H1 (cell line): ENCODE results near the gene RAB3GAP2. TPM values are rescaled to one million over a fixed set of nuclear protein-coding genes. Genes with fewer than 3 reads are reported as not detected.

Experiments
- CTCF ChIA-PET: fragments of 300-600 bp; sonication (Branson Sonifier 250); formaldehyde crosslinking; loops from one replicate; lab custom pipeline; 2021; ENCODE audit not compliant: partially characterized antibody; lab: Charles Lee
- POLR2A ChIA-PET: fragments of 300-600 bp; sonication (Branson Sonifier 250); formaldehyde crosslinking; loops from one replicate; lab custom pipeline; 2021; ENCODE audit warnings: inconsistent platforms; ENCODE audit not compliant: partially characterized antibody; lab: Charles Lee
- DNase-seq, 2 experiments: peaks; one replicate each; pipeline versions ENCODE4 v3.0.0 to v3.0.0-alpha.2; 2010 to 2022; ENCODE audit warnings: low spot score in 2 of 2, low read depth in 1 of 2, mixed read lengths in 1 of 2
- FAIRE-seq: peaks from 2 replicates; lab custom pipeline; 2011; peaks lifted over from hg19 to GRCh38; lab: Jason Lieb, UNC
- H2AFZ ChIP-seq: 2 replicates; pipeline ENCODE4 v1.8.1; 2012; ENCODE audit warnings: low read length, inconsistent platforms
- H2AK5ac ChIP-seq: 2 replicates; pipeline ENCODE4 v1.6.1; 2013; ENCODE audit warnings: low read depth, low read length
- H2BK120ac ChIP-seq: replicated peaks from 2 replicates; pipeline ENCODE3; 2013; ENCODE audit warnings: low read depth, low read length, inconsistent platforms
- H2BK12ac ChIP-seq: 2 replicates; pipeline ENCODE4 v1.6.1; 2013; ENCODE audit warnings: low read depth, low read length
- H2BK15ac ChIP-seq: 2 replicates; pipeline ENCODE4 v1.6.1; 2013; ENCODE audit warnings: low read length
- H2BK20ac ChIP-seq: 2 replicates; pipeline ENCODE4 v1.6.1; 2013; ENCODE audit warnings: low read length
- H2BK5ac ChIP-seq: 2 replicates; pipeline ENCODE4 v1.6.1; 2013; ENCODE audit warnings: low read depth, low read length
- H3K14ac ChIP-seq: 2 replicates; pipeline ENCODE4 v1.6.1; 2013; ENCODE audit warnings: inconsistent platforms; ENCODE audit not compliant: insufficient read length
- H3K18ac ChIP-seq: 2 replicates; pipeline ENCODE4 v1.6.1; 2013; ENCODE audit warnings: low read length; ENCODE audit errors: extremely low read depth
- H3K23ac ChIP-seq: 2 replicates; pipeline ENCODE4 v1.6.1; 2013; ENCODE audit warnings: inconsistent platforms; ENCODE audit not compliant: insufficient read length
- H3K23me2 ChIP-seq: 2 replicates; pipeline ENCODE4 v1.6.1; 2013; ENCODE audit warnings: low read depth, low read length
- H3K27ac ChIP-seq: 2 replicates; pipeline ENCODE4 v1.6.1; 2011; ENCODE audit warnings: low read depth, low read length, inconsistent platforms
- H3K27me3 ChIP-seq, 4 experiments: replicated peaks in 1 of 4; 1 replicate in 1 of 4; 2 replicates in 3 of 4; pipeline versions ENCODE4 v1.6.1 to v1.8.1; 2011 to 2013; ENCODE audit warnings: low read length in 3 of 4, mild to moderate bottlenecking in 3 of 4, inconsistent platforms in 2 of 4, mixed read lengths in 2 of 4, moderate library complexity in 1 of 4; ENCODE audit not compliant: control insufficient read depth in 3 of 4, insufficient read depth in 3 of 4; ENCODE audit errors: extremely low read depth in 1 of 4
- H3K36me3 ChIP-seq, 4 experiments: 2 replicates each; pipeline versions ENCODE4 v1.6.1 to v1.8.1; 2011 to 2013; ENCODE audit warnings: mild to moderate bottlenecking in 4 of 4, low read length in 3 of 4, moderate library complexity in 2 of 4, control low read depth in 1 of 4, inconsistent platforms in 1 of 4; ENCODE audit not compliant: insufficient read depth in 4 of 4, control insufficient read depth in 2 of 4
- H3K4ac ChIP-seq: replicated peaks from 2 replicates; pipeline ENCODE3; 2013; ENCODE audit warnings: low read length, low read depth, mixed read lengths, inconsistent platforms; ENCODE audit not compliant: insufficient read length
- H3K4me1 ChIP-seq, 4 experiments: replicated peaks in 1 of 4; 1 replicate in 1 of 4; 2 replicates in 3 of 4; pipeline versions ENCODE4 v1.6.1 to v1.8.1; 2011 to 2013; ENCODE audit warnings: low read length in 3 of 4, inconsistent platforms in 2 of 4, mixed read lengths in 1 of 4; ENCODE audit not compliant: insufficient read depth in 4 of 4, control insufficient read depth in 3 of 4
- H3K4me2 ChIP-seq, 2 experiments: 2 replicates each; pipeline versions ENCODE4 v1.6.1 to v1.8.1; 2011 to 2013; ENCODE audit warnings: low read depth in 2 of 2, low read length in 2 of 2, control low read depth in 1 of 2, inconsistent platforms in 1 of 2, mild to moderate bottlenecking in 1 of 2; ENCODE audit not compliant: insufficient read depth in 1 of 2
- H3K4me3 ChIP-seq, 4 experiments: fragments of 200-600, 300-600 bp in 1 of 4; sonication (generic), shearing (Covaris generic), sonication (Bioruptor Twin) in 1 of 4; 2 replicates each; pipeline versions ENCODE4 v1.5.1 to v1.8.1; 2011 to 2016; ENCODE audit warnings: low read length in 4 of 4, low read depth in 3 of 4, control low read depth in 2 of 4, inconsistent platforms in 2 of 4, mild to moderate bottlenecking in 2 of 4, mixed read lengths in 1 of 4, moderate library complexity in 1 of 4; ENCODE audit not compliant: insufficient read depth in 2 of 4; ENCODE audit errors: extremely low read depth in 1 of 4
- H3K56ac ChIP-seq: replicated peaks from 2 replicates; pipeline ENCODE3; 2013; ENCODE audit warnings: low read depth, mild to moderate bottlenecking, mixed read lengths, low read length, inconsistent platforms; ENCODE audit not compliant: insufficient read length
- H3K79me1 ChIP-seq: 2 replicates; pipeline ENCODE4 v1.6.1; 2013; ENCODE audit warnings: low read depth, low read length, control low read depth
- H3K79me2 ChIP-seq, 2 experiments: 2 replicates each; pipeline versions ENCODE4 v1.6.1 to v1.8.1; 2012 to 2013; ENCODE audit warnings: low read length in 2 of 2, mild to moderate bottlenecking in 2 of 2, inconsistent platforms in 1 of 2; ENCODE audit not compliant: insufficient read depth in 2 of 2, control insufficient read depth in 1 of 2
- H3K9ac ChIP-seq, 4 experiments: replicated peaks in 1 of 4; 1 replicate in 1 of 4; 2 replicates in 3 of 4; pipeline versions ENCODE4 v1.6.1 to v1.8.1; 2011 to 2013; ENCODE audit warnings: low read depth in 3 of 4, low read length in 3 of 4, control low read depth in 2 of 4, mild to moderate bottlenecking in 2 of 4, moderate library complexity in 2 of 4, inconsistent platforms in 1 of 4; ENCODE audit errors: extremely low read depth in 1 of 4
- H3K9me3 ChIP-seq, 2 experiments: 2 replicates each; pipeline versions ENCODE4 v1.6.1 to v1.8.1; 2012 to 2013; ENCODE audit warnings: mild to moderate bottlenecking in 2 of 2, moderate library complexity in 2 of 2, control low read depth in 1 of 2, inconsistent platforms in 1 of 2, low read depth in 1 of 2, low read length in 1 of 2, mixed read lengths in 1 of 2; ENCODE audit not compliant: insufficient read depth in 2 of 2
- H4K20me1 ChIP-seq, 2 experiments: replicated peaks in 1 of 2; 2 replicates each; pipeline versions ENCODE3 to v1.8.1; 2011 to 2013; ENCODE audit warnings: inconsistent platforms in 2 of 2, low read length in 2 of 2, mild to moderate bottlenecking in 1 of 2; ENCODE audit not compliant: insufficient read depth in 2 of 2, control insufficient read depth in 1 of 2
- H4K5ac ChIP-seq: 2 replicates; pipeline ENCODE4 v1.6.1; 2013; ENCODE audit warnings: low read length, low read depth, mixed read lengths, inconsistent platforms; ENCODE audit not compliant: insufficient read length
- H4K8ac ChIP-seq: 2 replicates; pipeline ENCODE4 v1.8.0; 2013; ENCODE audit warnings: mild to moderate bottlenecking, moderate library complexity, low read length, inconsistent platforms; ENCODE audit not compliant: insufficient read depth; ENCODE audit errors: extremely low read depth
- H4K91ac ChIP-seq: replicated peaks from 2 replicates; pipeline ENCODE3; 2013; ENCODE audit warnings: low read length, mixed read lengths, inconsistent platforms; ENCODE audit not compliant: insufficient read length
- BRCA1 ChIP-seq: IDR thresholded peaks from 2 replicates; pipeline ENCODE4 v1.6.1; 2012; ENCODE audit warnings: low read depth, low read length, improper control_type of control experiment
- CBX5 ChIP-seq: fragments of 300-800, 300-1000 bp; sonication (generic); IDR thresholded peaks from 2 replicates; pipeline ENCODE4 v1.7.1; 2016; ENCODE audit warnings: antibody characterized with exemption, low read length, low read depth
- CEBPB ChIP-seq: IDR thresholded peaks from 2 replicates; pipeline ENCODE4 v1.6.1; 2012; ENCODE audit warnings: low read depth, low read length
- CHD2 ChIP-seq: IDR thresholded peaks from 2 replicates; pipeline ENCODE4 v1.6.1; 2012; ENCODE audit warnings: low read length, improper control_type of control experiment
- EGR1 ChIP-seq: IDR thresholded peaks from 2 replicates; pipeline ENCODE4 v1.6.1; 2011; ENCODE audit warnings: low read depth, low read length, borderline replicate concordance
- GTF2F1 ChIP-seq: IDR thresholded peaks from 2 replicates; pipeline ENCODE4 v1.6.1; 2012; ENCODE audit warnings: low read depth, low read length, improper control_type of control experiment, borderline replicate concordance
- JUND ChIP-seq: IDR thresholded peaks from 2 replicates; pipeline ENCODE4 v1.6.1; 2011; ENCODE audit warnings: mild to moderate bottlenecking, improper control_type of control experiment, low read length
- KDM4A ChIP-seq: IDR thresholded peaks from one replicate; pipeline ENCODE4 v1.7.1; 2012; ENCODE audit warnings: low read depth, mild to moderate bottlenecking, moderate library complexity, low read length, inconsistent platforms; ENCODE audit not compliant: severe bottlenecking
- NANOG ChIP-seq: IDR thresholded peaks from 2 replicates; pipeline ENCODE4 v1.6.1; 2011; ENCODE audit warnings: low read length, low read depth, mild to moderate bottlenecking, inconsistent platforms; ENCODE audit not compliant: insufficient read depth, poor library complexity, severe bottlenecking
- RFX5 ChIP-seq: IDR thresholded peaks from 2 replicates; pipeline ENCODE4 v1.6.1; 2011; ENCODE audit warnings: low read depth, low read length, improper control_type of control experiment, borderline replicate concordance
- SP1 ChIP-seq: IDR thresholded peaks from 2 replicates; pipeline ENCODE4 v1.6.1; 2011; ENCODE audit warnings: low read depth, low read length
- WGBS, 2 experiments: shearing (Covaris generic) in 1 of 2; methylation state at CpG; one replicate each; pipeline versions ENCODE4 v1.1.6 to v1.1.7; 2013 to 2015; ENCODE audit warnings: low lambda C conversion rate in 2 of 2, mixed read lengths in 2 of 2, inconsistent platforms in 1 of 2, low coverage in 1 of 2, missing lambda C conversion rate in 1 of 2; ENCODE audit not compliant: insufficient replicate concordance in 2 of 2, insufficient coverage in 1 of 2, insufficient read length in 1 of 2; ENCODE audit errors: extremely low coverage in 1 of 2, missing lambda C conversion rate in 1 of 2; 5-methylcytosine and 5-hydroxymethylcytosine counted together
- polyA plus RNA-seq, 7 experiments: library from polyadenylated mRNA; depleted of rRNA in 3 of 7; stranded (reverse) in 5 of 7; unstranded in 2 of 7; fragments of >200 nt in 5 of 7; fragments of 200-250 nt in 2 of 7; gene quantifications; 1 replicate in 5 of 7; 2 replicates in 1 of 7; 4 replicates in 1 of 7; pipeline versions ENCODE4 v1.2.1 to v1.2.3, GENCODE V29; 2011 to 2013; ENCODE audit warnings: missing spikeins in 2 of 7, mixed read lengths in 2 of 7
- total RNA-seq: library from RNA; stranded (reverse); fragmentation: NEBNext Ultra II Directional; extraction: Animal tissue kit (Norgen Biotek cat#: 25700); gene quantifications from 2 replicates; pipeline ENCODE4 v1.2.1, GENCODE V29; 2021
- TF ChIP-seq, protein P1 (sequence below), 3 experiments: IDR thresholded peaks; 1 replicate in 2 of 3; 2 replicates in 1 of 3; pipeline versions ENCODE4 v1.5.1 to v1.6.1; 2011; ENCODE audit warnings: low read length in 3 of 3, mild to moderate bottlenecking in 3 of 3, inconsistent platforms in 2 of 3, low read depth in 1 of 3, moderate library complexity in 1 of 3; ENCODE audit not compliant: insufficient read depth in 1 of 3; ENCODE audit errors: control extremely low read depth in 1 of 3

The RAB3GAP2 gene
- total and polyA plus RNA-seq, 2 of the 8 experiments (the other 6 are each of a cell fraction or from before 2014, with no cell fraction given): 19.7 to 52.7 TPM

DNA sequence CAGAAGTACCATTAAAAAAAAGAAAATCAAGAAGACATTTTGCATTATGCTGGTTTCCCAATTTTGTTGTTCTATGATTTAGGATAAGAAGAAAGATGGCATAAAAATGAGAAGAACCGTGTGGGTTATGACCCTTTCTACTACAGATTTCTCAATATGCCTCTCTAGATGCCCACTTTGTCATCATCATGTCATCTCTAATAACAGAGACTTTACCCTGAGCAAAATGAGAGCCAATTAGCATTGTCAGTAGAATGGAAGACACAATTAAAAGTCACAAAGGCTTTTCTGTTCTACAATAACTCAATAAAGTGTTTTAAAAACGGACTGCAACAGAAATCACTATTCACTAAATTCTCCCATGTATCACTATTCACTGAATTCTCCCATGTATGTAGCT, 85.5 kb downstream of the RAB3GAP2 start:
- ChIA-PET POLR2A (interaction anchor here (0.6 to 0.8 kb wide), 2 partner anchors 10 to 32 kb away, joined by 3 read pairs; no protein-coding TSS in a partner anchor), CTCF (interaction anchor here (0.8 to 2.1 kb wide), 5 partner anchors 8 to 71 kb away, joined by 3 to 7 read pairs (median 3); no protein-coding TSS in a partner anchor)
- no peak for FAIRE-seq
- TF ChIP-seq CBX5 (no peak), KDM4A (no peak), JUND (no peak), RFX5 (no peak), GTF2F1 (no peak), EGR1 (no peak), NANOG (no peak), CHD2 (no peak), SP1 (no peak), CEBPB (no peak), BRCA1 (no peak)
- TF ChIP-seq, protein P1, sequence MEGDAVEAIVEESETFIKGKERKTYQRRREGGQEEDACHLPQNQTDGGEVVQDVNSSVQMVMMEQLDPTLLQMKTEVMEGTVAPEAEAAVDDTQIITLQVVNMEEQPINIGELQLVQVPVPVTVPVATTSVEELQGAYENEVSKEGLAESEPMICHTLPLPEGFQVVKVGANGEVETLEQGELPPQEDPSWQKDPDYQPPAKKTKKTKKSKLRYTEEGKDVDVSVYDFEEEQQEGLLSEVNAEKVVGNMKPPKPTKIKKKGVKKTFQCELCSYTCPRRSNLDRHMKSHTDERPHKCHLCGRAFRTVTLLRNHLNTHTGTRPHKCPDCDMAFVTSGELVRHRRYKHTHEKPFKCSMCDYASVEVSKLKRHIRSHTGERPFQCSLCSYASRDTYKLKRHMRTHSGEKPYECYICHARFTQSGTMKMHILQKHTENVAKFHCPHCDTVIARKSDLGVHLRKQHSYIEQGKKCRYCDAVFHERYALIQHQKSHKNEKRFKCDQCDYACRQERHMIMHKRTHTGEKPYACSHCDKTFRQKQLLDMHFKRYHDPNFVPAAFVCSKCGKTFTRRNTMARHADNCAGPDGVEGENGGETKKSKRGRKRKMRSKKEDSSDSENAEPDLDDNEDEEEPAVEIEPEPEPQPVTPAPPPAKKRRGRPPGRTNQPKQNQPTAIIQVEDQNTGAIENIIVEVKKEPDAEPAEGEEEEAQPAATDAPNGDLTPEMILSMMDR (IDR thresholded peaks at IDR 0.05; ENCODE audit: control extremely low read depth in 1 of 3, insufficient read depth in 1 of 3, low read depth in 1 of 3, low read length in 3 of 3): no peak

More for the DNA sequence above, 85.5 kb downstream of the RAB3GAP2 start:
- H4K91ac ChIP-seq: no peak overlapping the region
- no peak overlapping the region for H3K23ac ChIP-seq
- no peak overlapping the region for H4K5ac ChIP-seq
- no peaks in the 10 kb centered on the region for H3K4me1 ChIP-seq
- H3K36me3 ChIP-seq: peaks cover 3 to 61% (median 15%) of the 10 kb centered on the region in 4 experiments
- no peak overlapping the region for H3K14ac ChIP-seq
- H3K27me3 ChIP-seq: no peaks in the 10 kb centered on the region
- no peak overlapping the region for H3K4me3 ChIP-seq
- H4K8ac ChIP-seq: no peak overlapping the region
- no peaks in the 10 kb centered on the region for H3K79me1 ChIP-seq
- H3K4me2 ChIP-seq: no peak overlapping the region
- DNase-seq: no peak
- H2BK15ac ChIP-seq: no peak overlapping the region
- no peak overlapping the region for H2AFZ ChIP-seq
- H3K4ac ChIP-seq: no peak overlapping the region
- no peaks in the 10 kb centered on the region for H3K23me2 ChIP-seq
- H3K56ac ChIP-seq: no peak overlapping the region
- H3K27ac ChIP-seq: no peak overlapping the region
- H2BK120ac ChIP-seq: no peak overlapping the region
- no peak overlapping the region for H3K9ac ChIP-seq
- H3K18ac ChIP-seq: no peak overlapping the region
- H2BK5ac ChIP-seq: no peak overlapping the region
- H2BK20ac ChIP-seq: no peak overlapping the region
- H3K9me3 ChIP-seq: no peaks in the 10 kb centered on the region
- H2AK5ac ChIP-seq: no peak overlapping the region
- no peaks in the 10 kb centered on the region for H3K79me2 ChIP-seq
- H4K20me1 ChIP-seq: no peaks in the 10 kb centered on the region
- no peak overlapping the region for H2BK12ac ChIP-seq
- 83% methylated on average over 2 of the region's 2 CpGs; no CpG with 5 or more reads in 1 of the 2 experiments for WGBS, 2 experiments
